Naive thymus-derived CD8-positive, alpha-beta T cell (primary cell): ENCODE measurements around the gene C5. TPM values are rescaled to one million over a fixed set of nuclear protein-coding genes. Genes with fewer than 3 reads are reported as not detected.
"Not testable (repeated sequence)": the region's sequence is repeated elsewhere in the genome, so short reads cannot be mapped to it uniquely, and the experiment has no call there.

Experiments
- ATAC-seq, 2 donors: fragments of 150-1000 bp; cut with Tn5 transposase in 1 of 2; sonication (Bioruptor Pico), chemical (Tn5 transposase) in 1 of 2; 1 replicate in 1 of 2; 2 replicates in 1 of 2; pipeline ENCODE4 v1.10.0; 2021; ENCODE audit warnings: mild to moderate bottlenecking in 2 of 2, moderate library complexity in 2 of 2
- POLR2A ChIA-PET: fragments of 350-600 bp; sonication (Branson Sonifier 250); formaldehyde crosslinking; loops from one replicate; lab custom pipeline; 2021; ENCODE audit warnings: antibody characterized with exemption; lab: Charles Lee
- DNase-seq, 10 donors: peaks; one replicate each; pipeline versions ENCODE4 v3.0.0 to v3.0.0-alpha.2; 2020 to 2022
- H3K27ac Mint-ChIP-seq, 10 donors: one replicate each; pipeline ENCODE4 v1.8.0; 2020 to 2022; ENCODE audit warnings: mild to moderate bottlenecking in 10 of 10, mixed read lengths in 10 of 10, moderate library complexity in 4 of 10, inconsistent platforms in 1 of 10
- H3K27me3 Mint-ChIP-seq, 5 donors: one replicate each; pipeline ENCODE4 v1.8.0; 2021 to 2022; ENCODE audit warnings: mixed read lengths in 5 of 5
- H3K36me3 Mint-ChIP-seq, 3 donors: one replicate each; pipeline ENCODE4 v1.8.0; 2020 to 2022; ENCODE audit warnings: mixed read lengths in 3 of 3, mild to moderate bottlenecking in 2 of 3, inconsistent platforms in 1 of 3
- H3K4me1 Mint-ChIP-seq, 4 donors: one replicate each; pipeline ENCODE4 v1.8.0; 2021 to 2022; ENCODE audit warnings: mixed read lengths in 4 of 4
- H3K4me3 Mint-ChIP-seq, 10 donors: one replicate each; pipeline ENCODE4 v1.8.0; 2020 to 2022; ENCODE audit warnings: mild to moderate bottlenecking in 10 of 10, mixed read lengths in 10 of 10, moderate library complexity in 6 of 10, inconsistent platforms in 1 of 10
- H3K9me3 Mint-ChIP-seq, 9 donors: one replicate each; pipeline ENCODE4 v1.8.0; 2020 to 2022; ENCODE audit warnings: mixed read lengths in 9 of 9, mild to moderate bottlenecking in 3 of 9, inconsistent platforms in 1 of 9, moderate library complexity in 1 of 9
- polyA plus RNA-seq, 3 donors: library from polyadenylated mRNA; unstranded; fragments of 300-500 nt; fragmentation: Illumina TruSeq; gene quantifications; one replicate each; pipeline ENCODE4 v1.2.3, GENCODE V29; 2021
- total RNA-seq, 8 experiments: library from RNA in 2 of 8; stranded (reverse) in 2 of 8; gene quantifications; one replicate each; pipeline ENCODE4 v1.2.3 and lab custom pipeline; 2021 to 2026

The C5 gene
- total RNA-seq: 1 to 10 TPM; 1.0 to 1.1 TPM
- under 1 TPM in 2 of 3 donors, not detected in 1; 0.32 to 0.71 TPM for polyA plus RNA-seq
- total RNA-seq (lab: John Stamatoyannopoulos, UW): 0.93 to 6.8 (median 2.6) reads per million in 6 experiments

- POLR2A ChIA-PET: no interaction called here
- ATAC-seq: no peak
- Mint-ChIP-seq H3K9me3 (peaks cover 0 to 2% (median 0%) of the 10 kb centered on the region in 9 donors), H3K36me3 (no peaks in the 10 kb centered on the region), H3K27ac (no peak within 1 kb of the TSS), H3K4me3 (no peak within 1 kb of the TSS), H3K27me3 (no peaks in the 10 kb centered on the region), H3K4me1 (no peaks in the 10 kb centered on the region)
- DNase-seq: no peak
These were observed at the start of gene C5 for GRCh38 chr9:121050128-121050988. Gene C5 (minus strand): TSS chr9:121050275. CDS start chr9:121050246, 29 bp downstream.

DNA sequence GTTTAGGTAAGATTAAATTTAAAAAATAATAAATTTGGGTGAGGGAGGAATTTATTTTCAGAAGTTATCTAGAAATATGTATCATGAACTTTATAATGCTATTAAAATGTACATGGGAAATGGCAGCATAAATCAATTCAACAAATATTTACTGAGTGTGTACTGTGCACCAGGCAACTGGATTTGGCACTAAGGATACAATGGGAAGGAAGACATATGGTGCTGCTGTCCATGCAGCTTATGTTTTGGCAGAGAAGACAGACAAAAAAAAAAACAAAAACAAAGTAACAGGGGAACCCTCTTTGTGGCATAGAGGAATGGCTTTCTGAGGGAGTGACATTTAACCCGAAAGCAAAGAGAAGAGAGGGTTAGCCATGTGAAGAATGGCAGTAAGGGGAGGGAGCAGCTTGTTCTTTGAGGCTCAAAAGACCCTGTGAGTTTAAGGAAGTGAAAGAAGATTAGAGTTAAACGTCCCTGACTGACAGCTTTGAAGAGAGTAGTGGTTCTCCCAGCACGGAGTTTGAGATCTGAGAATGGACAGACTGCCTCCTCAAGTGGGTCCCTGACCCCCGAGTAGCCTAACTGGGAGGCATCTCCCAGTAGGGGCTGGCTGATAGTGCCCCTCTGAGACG is 48.6 kb upstream of the C5 start:
- peak overlapping the region in 1 of 10 donors; percentile 7 for H3K27ac Mint-ChIP-seq
- peaks cover 0 to 11% (median 1%) of the 10 kb centered on the region in 4 donors for H3K4me1 Mint-ChIP-seq
- peaks cover 0 to 10% (median 6%) of the 10 kb centered on the region in 9 donors for H3K9me3 Mint-ChIP-seq
- H3K4me3 Mint-ChIP-seq: no peak overlapping the region
- peaks cover 1 to 62% (median 56%) of the 10 kb centered on the region in 3 donors for H3K36me3 Mint-ChIP-seq
- no peaks in the 10 kb centered on the region for H3K27me3 Mint-ChIP-seq
- DNase-seq (no peak), ATAC-seq (peak in 1 of 2 donors; percentile 23)
- POLR2A ChIA-PET: no interaction called here

DNA sequence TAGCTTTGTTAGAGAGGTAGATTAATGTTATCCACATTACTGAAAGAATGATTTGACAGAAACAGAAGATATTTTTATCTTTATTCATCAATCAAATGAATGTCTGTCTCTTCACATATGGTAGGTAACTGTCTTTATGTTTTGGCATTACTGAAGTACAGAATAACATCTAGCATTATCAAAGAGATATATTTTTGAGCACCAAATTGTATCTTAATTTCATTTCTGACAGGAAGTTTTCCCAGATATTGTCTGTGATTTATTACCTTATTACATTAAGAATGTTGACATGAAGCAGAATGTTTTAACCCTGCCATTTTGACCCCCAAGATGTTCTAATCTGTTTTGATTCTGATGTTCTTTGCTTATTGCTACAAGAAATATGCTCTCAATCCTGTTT is 45.0 kb upstream of the C5 start:
- ATAC-seq (no peak), DNase-seq (no peak)
- H3K27me3 Mint-ChIP-seq: no peaks in the 10 kb centered on the region
- H3K9me3 Mint-ChIP-seq: peaks cover 0 to 2% (median 0%) of the 10 kb centered on the region in 9 donors
- POLR2A ChIA-PET: interaction anchor here (0.6 to 1.1 kb wide), 2 partner anchors 10 to 157 kb away, joined by 3 to 4 read pairs; no protein-coding TSS in a partner anchor
- H3K36me3 Mint-ChIP-seq: peaks cover 6 to 81% (median 58%) of the 10 kb centered on the region in 3 donors
- peak overlapping the region in 1 of 10 donors; percentile 33 for H3K27ac Mint-ChIP-seq
- no peak overlapping the region for H3K4me3 Mint-ChIP-seq
- H3K4me1 Mint-ChIP-seq: peaks cover 0 to 9% (median 2%) of the 10 kb centered on the region in 4 donors

GRCh38 chr9:121090743-121091142 is 40.7 kb upstream of the C5 start:
- H3K4me3 Mint-ChIP-seq, H3K27me3 Mint-ChIP-seq, H3K27ac Mint-ChIP-seq, H3K9me3 Mint-ChIP-seq, ATAC-seq, DNase-seq, POLR2A ChIA-PET: not testable (repeated sequence)
- peaks cover 6 to 75% (median 45%) of the 10 kb centered on the region in 3 donors for H3K36me3 Mint-ChIP-seq
- H3K4me1 Mint-ChIP-seq: peaks cover 5 to 19% (median 18%) of the 10 kb centered on the region in 4 donors

DNA sequence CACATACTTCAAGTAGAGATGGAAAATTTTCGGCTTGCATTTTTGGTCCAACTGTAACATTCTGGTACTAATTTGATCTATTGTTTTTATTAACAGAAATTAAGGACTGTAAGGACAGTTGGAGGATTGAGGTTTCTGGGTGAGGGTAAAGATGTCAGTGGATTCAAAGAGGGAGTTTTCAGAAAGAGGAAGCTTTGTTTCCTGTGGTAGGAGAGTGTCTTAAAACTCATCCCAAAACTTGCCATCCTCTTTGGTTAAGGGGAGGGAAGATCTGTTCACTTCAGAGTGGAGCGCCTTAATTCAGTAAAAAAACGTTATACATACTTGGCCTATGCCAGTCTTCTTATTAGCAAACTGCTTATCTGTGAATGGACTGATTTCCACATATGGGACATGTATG is 38.5 kb upstream of the C5 start:
- DNase-seq (no peak), ATAC-seq (no peak)
- Mint-ChIP-seq H3K9me3 (no peaks in the 10 kb centered on the region), H3K4me1 (peaks cover 5 to 28% (median 18%) of the 10 kb centered on the region in 4 donors), H3K27ac (peak overlapping the region in 4 of 10 donors; percentile 1 to 69 (median 8)), H3K27me3 (no peaks in the 10 kb centered on the region), H3K4me3 (no peak overlapping the region), H3K36me3 (peaks cover 3 to 65% (median 30%) of the 10 kb centered on the region in 3 donors)
- POLR2A ChIA-PET: no interaction called here

- Mint-ChIP-seq H3K36me3 (peaks cover 0 to 66% (median 21%) of the 10 kb centered on the region in 3 donors), H3K4me3 (no peak overlapping the region), H3K9me3 (no peaks in the 10 kb centered on the region), H3K4me1 (peaks cover 4 to 28% (median 24%) of the 10 kb centered on the region in 4 donors), H3K27me3 (no peaks in the 10 kb centered on the region), H3K27ac (peak overlapping the region in 1 of 10 donors; percentile 15)
- no peak for DNase-seq
- POLR2A ChIA-PET: no interaction called here
- no peak for ATAC-seq
These were observed 35.6 kb upstream of the C5 start for GRCh38 chr9:121085661-121086060.

- POLR2A ChIA-PET: interaction anchor here (0.7 kb wide), 1 partner anchor 39 kb away, joined by 3 read pairs; no protein-coding TSS in a partner anchor
- Mint-ChIP-seq H3K4me1 (peaks cover 5 to 30% (median 26%) of the 10 kb centered on the region in 4 donors), H3K27me3 (no peaks in the 10 kb centered on the region), H3K27ac (peak overlapping the region in 1 of 10 donors; percentile 27), H3K36me3 (peaks cover 0 to 51% (median 21%) of the 10 kb centered on the region in 3 donors), H3K9me3 (no peaks in the 10 kb centered on the region), H3K4me3 (no peak overlapping the region)
- DNase-seq: no peak
- no peak for ATAC-seq
These were observed 32.0 kb upstream of the C5 start for GRCh38 chr9:121082075-121082474.

DNA sequence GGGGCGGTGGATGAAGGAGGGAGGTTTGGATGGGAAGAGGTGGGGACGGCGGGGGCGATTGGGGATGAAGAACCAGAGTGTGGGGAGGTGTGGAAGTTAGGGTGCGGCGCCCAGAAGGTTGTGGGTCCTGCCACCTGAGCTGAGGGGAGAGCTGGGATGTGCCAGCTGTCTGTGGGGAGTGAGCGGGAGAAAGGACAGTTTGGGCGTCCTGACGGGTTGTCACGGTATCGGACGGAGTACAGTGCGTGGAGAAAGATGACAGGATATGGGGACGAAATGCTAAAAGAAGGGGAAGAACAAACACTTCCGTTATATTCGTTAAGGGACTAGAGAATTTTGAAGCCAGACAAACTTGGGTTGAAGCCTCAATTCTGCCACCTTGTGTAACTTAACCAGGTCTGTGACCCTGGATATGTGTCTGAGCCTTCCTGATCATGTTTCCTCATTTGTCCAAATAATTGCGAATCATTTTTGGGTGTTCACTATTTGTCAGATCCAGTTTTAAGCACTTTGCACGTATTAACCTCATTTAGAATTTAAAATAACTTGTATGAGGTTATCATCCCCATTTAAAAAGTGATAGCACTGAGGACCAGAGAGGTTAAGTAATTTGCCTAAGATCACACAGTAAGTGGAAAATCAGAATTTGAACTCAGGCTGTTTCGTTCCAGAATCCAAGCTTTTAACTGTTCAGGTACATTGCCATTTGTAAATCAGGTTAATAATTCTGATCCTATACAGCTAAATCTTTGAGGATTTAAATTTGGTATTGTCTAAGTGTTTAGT is 25.4 kb upstream of the C5 start:
- peaks cover 26 to 68% (median 54%) of the 10 kb centered on the region in 4 donors for H3K4me1 Mint-ChIP-seq
- ATAC-seq (peak; percentile 29 to 46), DNase-seq (peak in 4 of 10 donors; percentile 25 to 44 (median 38))
- H3K9me3 Mint-ChIP-seq: no peaks in the 10 kb centered on the region
- H3K27ac Mint-ChIP-seq: peak overlapping the region; percentile 86 to 100 (median 96)
- peaks cover 0 to 7% (median 5%) of the 10 kb centered on the region in 3 donors for H3K36me3 Mint-ChIP-seq
- H3K27me3 Mint-ChIP-seq: no peaks in the 10 kb centered on the region
- peak overlapping the region; percentile 93 to 100 (median 99) for H3K4me3 Mint-ChIP-seq
- POLR2A ChIA-PET: interaction anchor here (0.7 to 2.4 kb wide), 4 partner anchors 46 to 208 kb away, joined by 3 to 10 read pairs (median 3); partner anchors contain the start of gene RAB14

GRCh38 chr9:121074370-121075250 is 24.5 kb upstream of the C5 start, which contains the start of gene CNTRL:
Gene CNTRL (plus strand): TSS chr9:121074955. CDS start chr9:121088327, 13,372 bp downstream.
- peak; percentile 69 to 91 (median 79) for DNase-seq
- peak; percentile 84 for ATAC-seq
- POLR2A ChIA-PET: interaction anchor here (0.7 to 2.4 kb wide), 4 partner anchors 47 to 207 kb away, joined by 3 to 10 read pairs (median 4); no protein-coding TSS in a partner anchor
- no peaks in the 10 kb centered on the region for H3K27me3 Mint-ChIP-seq
- peak within 1 kb of the TSS; percentile 86 to 100 (median 96) for H3K27ac Mint-ChIP-seq
- H3K36me3 Mint-ChIP-seq: no peaks in the 10 kb centered on the region
- no peaks in the 10 kb centered on the region for H3K9me3 Mint-ChIP-seq
- peak within 1 kb of the TSS; percentile 93 to 100 (median 99) for H3K4me3 Mint-ChIP-seq
- H3K4me1 Mint-ChIP-seq: peaks cover 26 to 65% (median 51%) of the 10 kb centered on the region in 4 donors

DNA sequence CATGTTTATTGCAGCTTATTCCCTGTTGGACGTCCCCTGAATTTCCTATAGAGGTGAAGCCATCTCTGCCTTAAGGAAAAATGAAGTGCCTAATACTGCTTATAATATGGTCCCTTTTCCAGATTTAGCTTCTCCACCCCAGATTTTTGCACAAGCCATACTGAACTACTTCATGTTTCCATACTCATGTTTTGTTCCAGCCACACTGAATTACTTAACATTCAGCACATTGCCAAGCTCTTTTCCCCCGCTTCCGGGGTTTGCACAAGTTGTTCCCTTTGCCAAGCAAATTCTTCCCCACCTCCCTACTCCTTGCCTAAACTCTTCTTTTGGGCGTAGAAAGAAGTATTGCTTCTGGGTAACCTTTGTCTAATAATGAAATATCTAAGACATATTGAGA is 23.0 kb upstream of the C5 start:
- Mint-ChIP-seq H3K4me3 (peak overlapping the region; percentile 49 to 100 (median 96)), H3K4me1 (peaks cover 26 to 62% (median 49%) of the 10 kb centered on the region in 4 donors)
- no peak for ATAC-seq

More for the DNA sequence above, 23.0 kb upstream of the C5 start:
- H3K27me3 Mint-ChIP-seq: no peaks in the 10 kb centered on the region
- no peak for DNase-seq
- peaks cover 0 to 6% (median under 1%) of the 10 kb centered on the region in 3 donors for H3K36me3 Mint-ChIP-seq
- H3K27ac Mint-ChIP-seq: peak overlapping the region in 6 of 10 donors; percentile 1 to 90 (median 42)
- H3K9me3 Mint-ChIP-seq: peaks cover 0 to 4% (median 0%) of the 10 kb centered on the region in 9 donors
- POLR2A ChIA-PET: interaction anchor here (0.6 to 1.1 kb wide), 4 partner anchors 12 to 361 kb away, joined by 3 to 5 read pairs (median 4); partner anchors contain the start of gene RAB14
